ENCODE data around the gene KRI1. TPM values are rescaled to one million over a fixed set of nuclear protein-coding genes. Genes with fewer than 3 reads are reported as not detected.

The KRI1 gene
- total RNA-seq, 1 experiment from 2014 or later = 24.5 TPM

- intact Hi-C loops (cut with micrococcal nuclease; ENCODE audit: unreplicated experiment) = no loop called here
- H2AFZ ChIP-seq = no peak overlapping the region
- H3F3A ChIP-seq (ENCODE audit: insufficient read depth, low read depth) = peaks cover 37% of the 10 kb centered on the region
- BruUV-seq (replicated peaks) = no TSS peak
- ChIA-PET POLR2A (ENCODE audit: unreplicated experiment) (no interaction called here), CTCF (no interaction called here)
- DNase-seq = no peak
- H3K36me3 ChIP-seq (ENCODE audit: low read depth) = peaks cover 11% of the 10 kb centered on the region; the same call in 1 of the 2 replicates
- H3K27me3 ChIP-seq (ENCODE audit: insufficient read depth, low read depth) = no peaks in the 10 kb centered on the region
- no peaks in the 10 kb centered on the region for H3K9me3 ChIP-seq (ENCODE audit: insufficient read depth, low read depth)
- H4K20me1 ChIP-seq (ENCODE audit: insufficient read depth) = no peaks in the 10 kb centered on the region; the same call in 1 of the 2 replicates
- H3K4me3 ChIP-seq = no peak overlapping the region
- H3K4me1 ChIP-seq (replicated peaks; ENCODE audit: insufficient read depth) = no peaks in the 10 kb centered on the region
- TF ChIP-seq EZH2 (IDR thresholded peaks at IDR 0.05; ENCODE audit: low read depth) = no peak
- no peak for TF ChIP-seq CTCF (conservative IDR thresholded peaks at IDR 0.05)
- no peaks in the 10 kb centered on the region for H3K9me2 ChIP-seq (ENCODE audit: insufficient read depth)
- H3K4me2 ChIP-seq = no peak overlapping the region
- no peak overlapping the region for H3K27ac ChIP-seq
- 0 out of 2 replicates have a peak, but pooled peaks cover 3% of the 10 kb centered on the region for H3K79me2 ChIP-seq (ENCODE audit: low read depth)
Measured at GRCh38 chr19:10550336-10550735, 15.5 kb downstream of the KRI1 start.

- Histone ChIP-seq H2AFZ (no peak overlapping the region), H3K4me3 (no peak overlapping the region), H3K9me2 (ENCODE audit: insufficient read depth) (no peaks in the 10 kb centered on the region), H3F3A (ENCODE audit: insufficient read depth, low read depth) (peaks cover 36% of the 10 kb centered on the region), H4K20me1 (ENCODE audit: insufficient read depth) (no peaks in the 10 kb centered on the region; the same call in 1 of the 2 replicates), H3K9me3 (ENCODE audit: insufficient read depth, low read depth) (no peaks in the 10 kb centered on the region), H3K4me2 (no peak overlapping the region), H3K27me3 (ENCODE audit: insufficient read depth, low read depth) (no peaks in the 10 kb centered on the region), H3K27ac (no peak overlapping the region), H3K36me3 (ENCODE audit: low read depth) (0 out of 2 replicates have a peak, but pooled peaks cover 8% of the 10 kb centered on the region), H3K4me1 (replicated peaks; ENCODE audit: insufficient read depth) (peaks cover 3% of the 10 kb centered on the region; the same call in 1 of the 2 replicates), H3K79me2 (ENCODE audit: low read depth) (0 out of 2 replicates have a peak, but pooled peaks cover 6% of the 10 kb centered on the region)
- DNase-seq = no peak
- intact Hi-C loops (cut with micrococcal nuclease; ENCODE audit: unreplicated experiment) = no loop called here
- POLR2A ChIA-PET (ENCODE audit: unreplicated experiment) = no interaction called here
- no peak for TF ChIP-seq EZH2 (IDR thresholded peaks at IDR 0.05; ENCODE audit: low read depth)
- TF ChIP-seq CTCF (conservative IDR thresholded peaks at IDR 0.05) = no peak
- CTCF ChIA-PET = no interaction called here
- no TSS peak for BruUV-seq (replicated peaks)
Measured at GRCh38 chr19:10549733-10550132, 16.1 kb downstream of the KRI1 start.

GRCh38 chr19:10548746-10549276 lies 17.0 kb downstream of the KRI1 start:
- Histone ChIP-seq H3K27me3 (ENCODE audit: insufficient read depth, low read depth) (no peaks in the 10 kb centered on the region), H2AFZ (no peak overlapping the region), H3K36me3 (ENCODE audit: low read depth) (0 out of 2 replicates have a peak, but pooled peaks cover 8% of the 10 kb centered on the region), H3K9me3 (ENCODE audit: insufficient read depth, low read depth) (no peaks in the 10 kb centered on the region), H3K4me2 (no peak overlapping the region), H3K4me3 (no peak overlapping the region), H3K27ac (no peak overlapping the region), H3K4me1 (replicated peaks; ENCODE audit: insufficient read depth) (peaks cover 6% of the 10 kb centered on the region; the same call in 1 of the 2 replicates), H4K20me1 (ENCODE audit: insufficient read depth) (no peaks in the 10 kb centered on the region; the same call in 1 of the 2 replicates), H3F3A (ENCODE audit: insufficient read depth, low read depth) (peaks cover 28% of the 10 kb centered on the region; the same call in 1 of the 2 replicates), H3K9me2 (ENCODE audit: insufficient read depth) (no peaks in the 10 kb centered on the region), H3K79me2 (ENCODE audit: low read depth) (peaks cover 10% of the 10 kb centered on the region)
- ChIA-PET CTCF (no interaction called here), POLR2A (ENCODE audit: unreplicated experiment) (no interaction called here)
- intact Hi-C loops (cut with micrococcal nuclease; ENCODE audit: unreplicated experiment) = no loop called here
- no peak for DNase-seq
- TF ChIP-seq CTCF (conservative IDR thresholded peaks at IDR 0.05) (no peak), EZH2 (IDR thresholded peaks at IDR 0.05; ENCODE audit: low read depth) (no peak)
- BruUV-seq (replicated peaks) = no TSS peak
